Astrocyte (in vitro differentiated cells and primary cell): Measurements from ENCODE around the gene TGFB1I1.

Experiments used
- EZH2 ChIP-seq: IDR thresholded peaks from 2 replicates; pipeline ENCODE4 v1.6.1; 2012; ENCODE audit warnings: mild to moderate bottlenecking, low read length, inconsistent platforms; ENCODE audit not compliant: insufficient read depth
- TF ChIP-seq, protein P1 (sequence below): IDR thresholded peaks from 2 replicates; pipeline ENCODE4 v1.5.1; 2011; ENCODE audit warnings: low read depth, mild to moderate bottlenecking, inconsistent platforms, low read length, moderate library complexity; ENCODE audit not compliant: insufficient read depth

DNA sequence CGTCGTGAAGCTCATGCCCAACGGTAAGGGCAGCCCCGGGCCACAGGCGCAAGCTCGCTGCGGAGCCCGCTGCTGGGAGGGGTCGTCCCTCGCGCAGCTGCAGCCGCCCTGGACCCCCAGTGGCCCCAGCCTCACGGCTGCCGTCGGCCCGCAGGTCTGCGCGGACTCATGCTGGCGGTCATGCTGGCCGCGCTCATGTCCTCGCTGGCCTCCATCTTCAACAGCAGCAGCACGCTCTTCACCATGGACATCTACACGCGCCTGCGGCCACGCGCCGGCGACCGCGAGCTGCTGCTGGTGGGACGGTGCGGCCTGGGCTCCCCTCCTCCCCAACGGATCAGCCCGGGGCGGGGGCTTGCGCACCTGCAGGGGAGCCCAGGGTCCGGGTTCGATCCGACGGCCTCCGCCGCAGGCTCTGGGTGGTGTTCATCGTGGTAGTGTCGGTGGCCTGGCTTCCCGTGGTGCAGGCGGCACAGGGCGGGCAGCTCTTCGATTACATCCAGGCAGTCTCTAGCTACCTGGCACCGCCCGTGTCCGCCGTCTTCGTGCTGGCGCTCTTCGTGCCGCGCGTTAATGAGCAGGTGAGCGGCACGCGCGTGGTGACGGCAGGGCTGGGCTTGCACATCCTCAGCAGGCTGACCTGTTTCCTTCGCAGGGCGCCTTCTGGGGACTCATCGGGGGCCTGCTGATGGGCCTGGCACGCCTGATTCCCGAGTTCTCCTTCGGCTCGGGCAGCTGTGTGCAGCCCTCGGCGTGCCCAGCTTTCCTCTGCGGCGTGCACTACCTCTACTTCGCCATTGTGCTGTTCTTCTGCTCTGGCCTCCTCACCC, 16.7 kb downstream of the TGFB1I1 start:
- TF ChIP-seq EZH2, result no peak
- TF ChIP-seq, protein P1, sequence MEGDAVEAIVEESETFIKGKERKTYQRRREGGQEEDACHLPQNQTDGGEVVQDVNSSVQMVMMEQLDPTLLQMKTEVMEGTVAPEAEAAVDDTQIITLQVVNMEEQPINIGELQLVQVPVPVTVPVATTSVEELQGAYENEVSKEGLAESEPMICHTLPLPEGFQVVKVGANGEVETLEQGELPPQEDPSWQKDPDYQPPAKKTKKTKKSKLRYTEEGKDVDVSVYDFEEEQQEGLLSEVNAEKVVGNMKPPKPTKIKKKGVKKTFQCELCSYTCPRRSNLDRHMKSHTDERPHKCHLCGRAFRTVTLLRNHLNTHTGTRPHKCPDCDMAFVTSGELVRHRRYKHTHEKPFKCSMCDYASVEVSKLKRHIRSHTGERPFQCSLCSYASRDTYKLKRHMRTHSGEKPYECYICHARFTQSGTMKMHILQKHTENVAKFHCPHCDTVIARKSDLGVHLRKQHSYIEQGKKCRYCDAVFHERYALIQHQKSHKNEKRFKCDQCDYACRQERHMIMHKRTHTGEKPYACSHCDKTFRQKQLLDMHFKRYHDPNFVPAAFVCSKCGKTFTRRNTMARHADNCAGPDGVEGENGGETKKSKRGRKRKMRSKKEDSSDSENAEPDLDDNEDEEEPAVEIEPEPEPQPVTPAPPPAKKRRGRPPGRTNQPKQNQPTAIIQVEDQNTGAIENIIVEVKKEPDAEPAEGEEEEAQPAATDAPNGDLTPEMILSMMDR, result no peak
